IPS DF 6.9 (cell line): ENCODE data around the gene CNN2.

Source experiments
- DNase-seq: peaks from one replicate; pipeline ENCODE4 v3.0.0-alpha.2; 2013; ENCODE audit warnings: low read depth, low spot score
- H3K27ac ChIP-seq: one replicate; pipeline ENCODE4 v1.5.1; 2013; ENCODE audit warnings: low read length, control low read depth
- H3K27me3 ChIP-seq: 2 replicates; pipeline ENCODE4 v1.6.1; 2013; ENCODE audit warnings: mild to moderate bottlenecking, low read length; ENCODE audit not compliant: control insufficient read depth, insufficient read depth
- H3K36me3 ChIP-seq: 2 replicates; pipeline ENCODE4 v1.6.1; 2013; ENCODE audit warnings: low read length; ENCODE audit not compliant: control insufficient read depth, insufficient read depth
- H3K4me1 ChIP-seq: 2 replicates; pipeline ENCODE4 v1.6.1; 2013; ENCODE audit warnings: low read length; ENCODE audit not compliant: control insufficient read depth, insufficient read depth
- H3K4me3 ChIP-seq: 2 replicates; pipeline ENCODE4 v1.5.1; 2013; ENCODE audit warnings: mild to moderate bottlenecking, low read length
- H3K9me3 ChIP-seq: 2 replicates; pipeline ENCODE4 v1.6.1; 2013; ENCODE audit warnings: low read length, inconsistent platforms; ENCODE audit not compliant: control insufficient read depth, insufficient read depth
- WGBS: extraction: QIAGEN DNeasy Blood & Tissue Kit; methylation state at CpG from one replicate; pipeline ENCODE4 v1.1.7; 2013; ENCODE audit warnings: mixed read lengths, missing lambda C conversion rate; ENCODE audit not compliant: insufficient read length, insufficient coverage; 5-methylcytosine and 5-hydroxymethylcytosine counted together

The CNN2 gene

DNA sequence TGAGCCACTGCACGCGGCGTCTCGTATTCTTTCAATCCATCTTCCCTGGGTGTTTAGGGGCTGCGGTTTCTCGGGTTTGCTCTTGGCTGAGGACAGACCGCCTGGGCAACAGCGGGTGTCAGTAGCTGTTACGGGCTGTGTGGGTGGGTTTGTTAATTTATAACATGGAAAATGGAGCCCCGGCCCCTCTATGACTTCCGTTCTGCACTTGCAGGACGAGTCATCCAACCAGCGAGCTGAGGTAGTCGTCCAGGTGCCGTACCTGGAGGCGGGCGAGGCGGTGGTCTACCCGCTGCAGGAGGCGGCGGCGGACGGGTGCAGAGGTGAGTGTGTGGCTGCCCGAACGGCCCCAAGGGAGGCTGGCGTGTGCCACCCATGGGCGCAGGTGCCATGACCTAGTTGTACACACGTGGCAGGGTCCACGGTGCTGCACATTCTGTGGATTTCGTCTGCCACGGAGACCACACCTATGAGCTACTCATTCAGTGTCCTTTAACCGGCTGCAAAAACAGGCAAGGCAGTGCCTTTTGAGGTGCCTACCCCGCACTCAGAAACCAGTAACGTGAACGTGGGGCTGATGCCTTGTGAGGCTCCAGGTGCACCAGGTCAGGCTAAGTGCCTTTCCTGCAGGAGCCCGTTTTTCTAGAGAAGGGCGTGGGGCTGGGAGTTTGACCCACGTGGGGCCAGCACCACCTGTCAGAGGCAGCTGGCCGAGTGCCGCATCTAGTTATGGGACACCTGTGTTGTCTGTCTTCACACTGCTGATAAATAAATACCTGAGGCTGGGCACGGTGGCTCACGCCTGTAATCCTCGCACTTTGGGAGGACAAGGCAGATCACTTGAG lies 57.8 kb downstream of the CNN2 start:
- Histone ChIP-seq H3K27ac (no peak overlapping the region), H3K9me3 (no peaks in the 10 kb centered on the region), H3K4me3 (no peak overlapping the region), H3K27me3 (no peaks in the 10 kb centered on the region), H3K4me1 (peaks cover 8% of the 10 kb centered on the region), H3K36me3 (peaks cover 33% of the 10 kb centered on the region)
- WGBS: no CpG with 5 or more reads among the region's 43 CpGs
- DNase-seq: no peak

DNA sequence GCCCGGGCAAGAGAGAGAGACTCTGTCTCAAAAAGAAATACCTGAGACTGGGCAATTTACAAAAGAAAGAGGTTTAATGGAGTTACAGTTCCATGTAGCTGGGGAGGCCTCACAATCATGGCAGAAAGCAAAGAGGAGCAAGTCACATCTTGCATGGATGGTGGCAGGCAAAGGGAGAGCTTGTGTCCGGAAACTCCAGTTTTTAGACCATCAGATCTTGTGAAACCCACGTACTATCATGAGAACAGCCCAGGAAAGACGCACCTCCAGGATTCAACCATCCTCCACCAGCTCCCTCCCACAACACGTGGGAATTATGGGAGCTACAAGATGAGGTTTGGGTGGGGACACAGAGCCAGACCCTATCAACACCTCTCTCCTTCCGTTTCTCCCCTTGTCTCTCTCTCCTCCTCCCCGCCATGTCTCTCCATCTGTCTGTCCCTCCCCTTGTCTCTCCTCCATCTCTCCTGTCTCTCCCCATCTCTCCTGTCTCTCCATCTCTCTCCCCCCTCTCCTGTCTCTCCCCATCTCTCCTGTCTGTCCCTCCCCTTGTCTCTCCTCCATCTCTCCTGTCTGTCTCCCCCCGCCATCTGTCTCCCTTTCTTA lies 58.7 kb downstream of the CNN2 start:
- no peak for DNase-seq
- Histone ChIP-seq H3K9me3 (no peaks in the 10 kb centered on the region), H3K4me3 (no peak overlapping the region), H3K4me1 (peaks cover 8% of the 10 kb centered on the region), H3K27ac (no peak overlapping the region), H3K27me3 (no peaks in the 10 kb centered on the region), H3K36me3 (peaks cover 28% of the 10 kb centered on the region)
- WGBS: no CpG with 5 or more reads among the region's 8 CpGs

GRCh38 chr19:1085676-1086442 lies 59.5 kb downstream of the CNN2 start:
- no peaks in the 10 kb centered on the region for H3K9me3 ChIP-seq
- no peak for DNase-seq
- peaks cover 21% of the 10 kb centered on the region for H3K36me3 ChIP-seq
- peaks cover 8% of the 10 kb centered on the region for H3K4me1 ChIP-seq
- H3K27me3 ChIP-seq: no peaks in the 10 kb centered on the region
- no CpG with 5 or more reads among the region's 38 CpGs for WGBS
- H3K27ac ChIP-seq: no peak overlapping the region
- H3K4me3 ChIP-seq: no peak overlapping the region

DNA sequence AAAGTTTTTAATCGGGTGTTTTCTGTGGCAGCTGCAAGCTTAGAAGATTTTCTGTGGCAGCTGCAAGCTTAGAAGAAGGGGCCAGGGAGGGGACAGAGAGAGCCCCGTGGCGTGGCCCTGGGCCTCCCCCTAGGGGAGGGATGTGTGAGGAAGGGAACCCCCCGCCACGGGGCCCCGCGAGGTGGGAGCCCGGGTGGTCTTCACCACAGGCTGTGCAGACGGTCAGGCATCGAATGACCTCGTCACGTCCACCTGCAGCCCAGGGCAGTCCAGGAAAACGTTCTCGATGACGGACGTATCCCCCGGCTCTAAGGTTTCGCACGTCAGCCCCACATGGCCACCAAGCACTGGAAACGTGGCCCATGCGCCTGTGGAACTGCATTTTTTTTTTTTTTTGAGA lies 60.2 kb downstream of the CNN2 start:
- no CpG with 5 or more reads among the region's 21 CpGs for WGBS
- H3K36me3 ChIP-seq: peaks cover 28% of the 10 kb centered on the region
- no peak overlapping the region for H3K4me3 ChIP-seq
- no peak for DNase-seq
- no peak overlapping the region for H3K27ac ChIP-seq
- H3K27me3 ChIP-seq: no peaks in the 10 kb centered on the region
- no peaks in the 10 kb centered on the region for H3K9me3 ChIP-seq
- peaks cover 6% of the 10 kb centered on the region for H3K4me1 ChIP-seq

GRCh38 chr19:1087813-1088415 lies 61.5 kb downstream of the CNN2 start:
- H3K4me1 ChIP-seq: 0 out of 2 replicates have a peak, but pooled peaks cover under 1% of the 10 kb centered on the region
- no peak overlapping the region for H3K4me3 ChIP-seq
- peaks cover 31% of the 10 kb centered on the region for H3K36me3 ChIP-seq
- H3K27me3 ChIP-seq: no peaks in the 10 kb centered on the region
- no CpG with 5 or more reads among the region's 27 CpGs for WGBS
- DNase-seq: no peak
- no peak overlapping the region for H3K27ac ChIP-seq
- no peaks in the 10 kb centered on the region for H3K9me3 ChIP-seq

GRCh38 chr19:1088416-1089010 lies 62.1 kb downstream of the CNN2 start:
- Histone ChIP-seq H3K9me3 (no peaks in the 10 kb centered on the region), H3K27me3 (no peaks in the 10 kb centered on the region), H3K27ac (no peak overlapping the region), H3K36me3 (peaks cover 31% of the 10 kb centered on the region), H3K4me1 (no peaks in the 10 kb centered on the region), H3K4me3 (no peak overlapping the region)
- no peak for DNase-seq
- no CpG with 5 or more reads among the region's 27 CpGs for WGBS
